Suprapubic skin (tissue), 4 donors: ENCODE results near the gene ZBTB44.

Source experiments
- CTCF ChIP-seq, 2 donors: fragments of 200-600 bp in 1 of 2; fragments of 450-650 bp in 1 of 2; sonication (generic) in 1 of 2; IDR thresholded peaks; one replicate each; pipeline ENCODE4 v1.5.1; 2016 to 2019; ENCODE audit warnings: antibody characterized with exemption in 2 of 2, mild to moderate bottlenecking in 1 of 2, moderate library complexity in 1 of 2
- POLR2A ChIP-seq, 2 donors: fragments of 450-650 bp; IDR thresholded peaks; one replicate each; pipeline ENCODE4 v1.6.1; 2017; ENCODE audit warnings: antibody characterized with exemption in 2 of 2, mild to moderate bottlenecking in 2 of 2, moderate library complexity in 2 of 2
- POLR2AphosphoS5 ChIP-seq, 3 donors: sonication (generic); formaldehyde crosslinking; IDR thresholded peaks; one replicate each; pipeline ENCODE4 v1.6.1; 2017; ENCODE audit warnings: antibody characterized with exemption in 3 of 3

- no peak for TF ChIP-seq CTCF (IDR thresholded peaks at IDR 0.05)
- TF ChIP-seq POLR2AphosphoS5 (IDR thresholded peaks at IDR 0.05) = no peak
- TF ChIP-seq POLR2A (IDR thresholded peaks at IDR 0.05) = no peak
These were observed 120.3 kb downstream of the ZBTB44 start for GRCh38 chr11:130194241-130195023.
